GM19455 (cell line): ENCODE measurements around the gene GSE1.

Experiments used
- ATAC-seq: cut with Tn5 transposase; IDR thresholded peaks from one replicate; pipeline ENCODE4 v1.9.1; 2021; ENCODE audit not compliant: unreplicated experiment

GSE1 gene

GRCh38 chr16:85645021-85645589, 32.0 kb downstream of the GSE1 start:
- no peak for ATAC-seq

GRCh38 chr16:85646358-85646907, 33.3 kb downstream of the GSE1 start:
- ATAC-seq = no peak

- ATAC-seq = no peak
Measured at GRCh38 chr16:85646976-85647375, 33.9 kb downstream of the GSE1 start.

GRCh38 chr16:85648070-85648714, 35.1 kb downstream of the GSE1 start:
- no peak for ATAC-seq

- no peak for ATAC-seq
Measured at GRCh38 chr16:85648805-85649204, 35.7 kb downstream of the GSE1 start.

- no peak for ATAC-seq
Measured at GRCh38 chr16:85649411-85650134, 36.5 kb downstream of the GSE1 start.

GRCh38 chr16:85650135-85650843, 37.2 kb downstream of the GSE1 start:
- no peak for ATAC-seq

- ATAC-seq = no peak
Measured at GRCh38 chr16:85650844-85651628, 37.9 kb downstream of the GSE1 start.

- ATAC-seq = no peak
Measured at GRCh38 chr16:85651629-85652430, 38.7 kb downstream of the GSE1 start.

GRCh38 chr16:85652431-85653221, 39.5 kb downstream of the GSE1 start:
- ATAC-seq = no peak

GRCh38 chr16:85653290-85653891, 40.3 kb downstream of the GSE1 start:
- no peak for ATAC-seq

GRCh38 chr16:85654251-85655095, 41.4 kb downstream of the GSE1 start:
- ATAC-seq = no peak

GRCh38 chr16:85655216-85656129, 42.4 kb downstream of the GSE1 start:
- no peak for ATAC-seq

- no peak for ATAC-seq
Measured at GRCh38 chr16:85656351-85657266, 43.5 kb downstream of the GSE1 start.

GRCh38 chr16:85657267-85657650, 44.1 kb downstream of the GSE1 start:
- ATAC-seq = no peak

- no peak for ATAC-seq
Measured at GRCh38 chr16:85657996-85658395, 44.9 kb downstream of the GSE1 start.
